ENCODE data around the gene SYMPK. TPM values are rescaled to one million over a fixed set of nuclear protein-coding genes. Genes with fewer than 3 reads are reported as not detected.

Gene SYMPK
- total RNA-seq, 1 donor from 2014 or later = 70.6 TPM

GRCh38 chr19:45782162-45782691 lies 80.7 kb downstream of the SYMPK start, which contains the start of gene DMPK:
TSS of gene DMPK (minus strand) at chr19:45782490. CDS start at chr19:45782352, 138 bp downstream.
- no peak for TF ChIP-seq CTCF (IDR thresholded peaks at IDR 0.05)
- DNase-seq (no peak), ATAC-seq (no peak)
- no peaks in the 10 kb centered on the region for H3K9me3 ChIP-seq
- H3K36me3 ChIP-seq = peaks cover 15% of the 10 kb centered on the region
- H3K27me3 ChIP-seq = no peaks in the 10 kb centered on the region
- peak within 1 kb of the TSS; percentile 73 for H3K27ac ChIP-seq
- H3K4me3 ChIP-seq = peak within 1 kb of the TSS; percentile 56
- H3K4me1 ChIP-seq = peaks cover 22% of the 10 kb centered on the region
- intact Hi-C loops (cut with DNase I) = no loop called here

- ATAC-seq (peak; percentile 5), DNase-seq (no peak)
- Histone ChIP-seq H3K4me3 (peak overlapping the region; percentile 56), H3K27me3 (no peaks in the 10 kb centered on the region), H3K9me3 (no peaks in the 10 kb centered on the region), H3K36me3 (peaks cover 16% of the 10 kb centered on the region), H3K4me1 (peaks cover 22% of the 10 kb centered on the region), H3K27ac (peak overlapping the region; percentile 73)
- TF ChIP-seq CTCF (IDR thresholded peaks at IDR 0.05) = no peak
- intact Hi-C loops (cut with DNase I) = no loop called here
These were observed 81.5 kb downstream of the SYMPK start for GRCh38 chr19:45781214-45782161.

DNA sequence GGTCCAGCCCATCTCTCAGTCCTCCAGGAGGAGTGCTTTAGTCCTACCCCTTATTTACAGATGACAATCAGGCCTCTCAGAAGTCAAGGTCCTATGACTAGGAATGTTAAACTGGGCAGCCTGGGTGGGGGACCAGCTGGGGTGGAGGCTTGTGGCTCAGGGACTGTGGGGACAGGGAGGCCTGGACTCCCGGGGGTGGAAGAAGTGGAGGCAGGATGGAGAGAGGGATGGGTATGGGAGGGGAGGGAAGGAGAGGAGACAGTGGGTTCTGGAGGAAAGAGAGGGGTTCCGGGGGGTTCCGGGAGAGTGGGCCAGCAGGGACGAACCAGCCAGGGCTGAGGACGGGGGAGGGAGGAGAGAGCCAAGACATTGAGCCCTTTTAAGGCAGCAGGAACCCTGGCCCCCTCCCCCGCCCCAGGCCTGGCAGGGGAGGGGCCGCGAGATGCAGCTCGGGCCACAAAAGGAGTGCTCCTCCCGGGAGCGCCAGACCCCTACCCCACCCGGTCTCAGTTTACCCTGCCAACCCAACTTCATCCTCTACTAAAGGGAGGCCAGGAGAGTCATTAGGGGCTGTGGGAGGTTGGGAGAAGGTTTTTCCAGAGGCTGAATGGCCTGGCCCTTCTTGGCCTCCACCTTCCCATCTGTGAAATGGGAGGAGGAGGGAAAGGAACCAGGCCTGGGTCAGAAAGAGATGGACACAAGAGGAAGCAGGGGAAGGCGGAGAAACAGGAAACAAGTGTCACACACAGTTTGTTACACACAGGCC lies 82.3 kb downstream of the SYMPK start:
- ATAC-seq = no peak
- Histone ChIP-seq H3K9me3 (no peaks in the 10 kb centered on the region), H3K36me3 (peaks cover 15% of the 10 kb centered on the region), H3K27me3 (no peaks in the 10 kb centered on the region), H3K27ac (peak overlapping the region; percentile 73), H3K4me1 (peaks cover 22% of the 10 kb centered on the region), H3K4me3 (peak overlapping the region; percentile 56)
- intact Hi-C loops (cut with DNase I) = no loop called here
- DNase-seq = no peak
- TF ChIP-seq CTCF (IDR thresholded peaks at IDR 0.05) = no peak

DNA sequence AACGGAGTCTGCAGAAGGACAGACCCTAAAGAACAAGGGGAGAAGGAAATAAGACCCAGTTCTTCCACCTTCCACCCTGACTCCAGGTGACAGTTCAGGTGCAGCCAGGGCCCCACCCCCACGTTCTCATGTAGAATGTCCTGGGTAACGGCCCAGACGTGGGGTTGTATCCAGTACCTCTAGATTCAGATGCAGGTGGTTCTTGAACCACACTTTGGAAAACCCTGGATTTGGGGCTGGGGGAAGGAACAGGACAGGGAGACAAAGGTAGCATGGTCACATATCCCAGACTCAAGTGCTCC lies 82.8 kb downstream of the SYMPK start:
- no peak for DNase-seq
- Histone ChIP-seq H3K36me3 (peaks cover 15% of the 10 kb centered on the region), H3K4me3 (peak overlapping the region; percentile 56), H3K27me3 (no peaks in the 10 kb centered on the region), H3K9me3 (no peaks in the 10 kb centered on the region), H3K27ac (no peak overlapping the region), H3K4me1 (peaks cover 22% of the 10 kb centered on the region)
- no peak for TF ChIP-seq CTCF (IDR thresholded peaks at IDR 0.05)
- ATAC-seq = no peak
- intact Hi-C loops (cut with DNase I) = no loop called here

DNA sequence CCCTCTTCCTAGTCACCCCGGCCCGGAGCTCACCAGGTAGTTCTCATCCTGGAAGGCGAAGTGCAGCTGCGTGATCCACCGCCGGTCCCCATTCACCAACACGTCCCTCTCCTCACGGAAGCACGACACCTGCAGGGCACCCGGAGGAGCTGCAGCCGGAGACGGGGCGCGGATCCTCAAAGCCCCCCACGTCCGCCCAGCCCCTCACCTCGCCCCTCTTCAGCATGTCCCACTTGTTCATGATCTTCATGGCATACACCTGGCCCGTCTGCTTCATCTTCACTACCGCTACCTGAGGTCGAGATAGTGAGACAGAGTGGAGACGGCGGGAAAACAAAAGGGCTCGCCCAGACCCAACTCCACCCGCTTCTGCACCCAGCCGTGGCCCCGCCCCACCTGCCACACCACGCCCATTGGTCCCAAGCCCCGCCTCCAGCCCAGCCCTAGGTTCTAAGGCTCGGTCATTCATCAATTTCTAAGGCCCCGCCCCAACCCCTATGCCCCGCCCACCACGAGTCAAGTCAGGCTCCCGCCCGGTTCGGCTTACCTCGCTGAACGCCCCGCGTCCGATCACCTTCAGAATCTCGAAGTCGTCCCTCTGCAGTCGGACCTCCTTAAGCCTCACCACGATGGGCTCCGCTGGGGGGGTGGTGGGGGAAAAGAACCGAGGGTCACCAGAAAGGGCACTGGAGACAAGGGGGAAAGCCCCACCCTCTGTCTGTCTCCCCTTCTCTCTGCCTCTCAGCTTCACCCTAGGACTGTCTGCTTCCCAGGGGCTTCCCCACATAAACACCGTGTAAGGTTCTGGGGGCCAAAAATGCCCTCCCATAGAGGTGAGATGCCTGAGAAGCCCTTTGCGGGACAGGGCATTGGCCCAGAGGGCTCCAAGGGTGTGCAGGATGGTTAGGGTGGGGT lies 83.5 kb downstream of the SYMPK start:
- Histone ChIP-seq H3K9me3 (no peaks in the 10 kb centered on the region), H3K36me3 (peaks cover 15% of the 10 kb centered on the region), H3K4me3 (peak overlapping the region; percentile 31), H3K27ac (no peak overlapping the region), H3K27me3 (no peaks in the 10 kb centered on the region), H3K4me1 (peaks cover 22% of the 10 kb centered on the region)
- intact Hi-C loops (cut with DNase I) = no loop called here
- DNase-seq (peak; percentile 94), ATAC-seq (peak; percentile 91)
- TF ChIP-seq CTCF (IDR thresholded peaks at IDR 0.05) = peak; percentile 60

All from upper lobe of right lung (tissue), 1 donor.